ENCODE measurements around the gene CELA2B. TPM values are rescaled to one million over a fixed set of nuclear protein-coding genes. Genes with fewer than 3 reads are reported as not detected.
"Not testable (repeated sequence)": the region's sequence is repeated elsewhere in the genome, so short reads cannot be mapped to it uniquely, and the experiment has no call there.

CELA2B gene
- total and polyA plus RNA-seq, 3 donors from 2014 or later = 2.7 to 3.7 (median 3.3) TPM

DNA sequence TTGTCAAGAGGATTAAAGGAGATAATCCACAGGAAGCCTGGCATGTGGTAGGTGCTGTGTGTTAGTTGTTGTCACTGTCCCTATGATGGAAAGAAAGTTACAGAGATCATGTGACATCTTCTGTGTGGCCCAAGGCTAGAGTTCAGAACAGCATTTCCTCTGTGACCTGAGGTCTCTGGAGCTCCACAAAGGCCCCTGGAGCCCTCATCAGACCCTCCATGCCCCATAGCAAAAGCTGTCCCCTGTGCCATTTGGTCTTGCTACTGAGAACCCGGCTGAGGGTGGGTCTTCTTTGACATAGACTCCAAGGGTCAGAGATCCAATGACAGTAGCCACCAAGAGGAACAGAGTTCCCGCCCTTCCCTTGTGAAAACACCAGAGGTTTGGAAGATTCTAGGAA lies 8.1 kb downstream of the CELA2B start:
- no peak overlapping the region for H3K4me3 ChIP-seq
- no peaks in the 10 kb centered on the region for H3K36me3 ChIP-seq (ENCODE audit: low read depth, missing control alignments)
- no peak for TF ChIP-seq POLR2A (IDR thresholded peaks at IDR 0.05)
- TF ChIP-seq, protein P1, sequence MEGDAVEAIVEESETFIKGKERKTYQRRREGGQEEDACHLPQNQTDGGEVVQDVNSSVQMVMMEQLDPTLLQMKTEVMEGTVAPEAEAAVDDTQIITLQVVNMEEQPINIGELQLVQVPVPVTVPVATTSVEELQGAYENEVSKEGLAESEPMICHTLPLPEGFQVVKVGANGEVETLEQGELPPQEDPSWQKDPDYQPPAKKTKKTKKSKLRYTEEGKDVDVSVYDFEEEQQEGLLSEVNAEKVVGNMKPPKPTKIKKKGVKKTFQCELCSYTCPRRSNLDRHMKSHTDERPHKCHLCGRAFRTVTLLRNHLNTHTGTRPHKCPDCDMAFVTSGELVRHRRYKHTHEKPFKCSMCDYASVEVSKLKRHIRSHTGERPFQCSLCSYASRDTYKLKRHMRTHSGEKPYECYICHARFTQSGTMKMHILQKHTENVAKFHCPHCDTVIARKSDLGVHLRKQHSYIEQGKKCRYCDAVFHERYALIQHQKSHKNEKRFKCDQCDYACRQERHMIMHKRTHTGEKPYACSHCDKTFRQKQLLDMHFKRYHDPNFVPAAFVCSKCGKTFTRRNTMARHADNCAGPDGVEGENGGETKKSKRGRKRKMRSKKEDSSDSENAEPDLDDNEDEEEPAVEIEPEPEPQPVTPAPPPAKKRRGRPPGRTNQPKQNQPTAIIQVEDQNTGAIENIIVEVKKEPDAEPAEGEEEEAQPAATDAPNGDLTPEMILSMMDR (IDR thresholded peaks at IDR 0.05) = no peak
- no peaks in the 10 kb centered on the region for H3K9me3 ChIP-seq
- no peak for DNase-seq
- intact Hi-C loops (cut with DNase I; ENCODE audit: low total_unique reads) = no loop called here
- 91 to 95% methylated on average over 2 of the region's 2 CpGs for WGBS, 2 donors
- H3K27me3 ChIP-seq = no peaks in the 10 kb centered on the region
- H3K4me1 ChIP-seq = no peaks in the 10 kb centered on the region
- H3K27ac ChIP-seq = no peak overlapping the region

DNA sequence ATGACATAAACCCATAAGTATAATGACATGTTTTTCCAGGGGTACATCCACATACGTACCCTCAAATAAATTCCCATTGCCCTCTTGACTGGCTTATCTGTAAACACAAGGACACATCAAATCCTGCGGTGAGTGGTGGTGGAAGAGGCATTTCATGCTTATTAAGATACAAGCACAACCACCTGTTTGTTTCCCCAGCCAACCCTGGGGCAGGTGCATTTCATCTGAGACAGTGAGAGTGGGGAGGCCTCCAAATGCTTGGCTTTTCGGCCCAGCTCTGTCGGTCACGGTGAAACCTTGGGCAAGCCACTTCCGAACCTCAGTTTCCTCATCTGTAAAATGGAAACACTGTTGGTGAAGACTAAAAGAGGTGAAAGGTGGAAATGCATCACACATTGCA lies 8.5 kb downstream of the CELA2B start:
- H3K27ac ChIP-seq; H3K9me3 ChIP-seq; H3K4me3 ChIP-seq; intact Hi-C loops (cut with DNase I; ENCODE audit: low total_unique reads); H3K4me1 ChIP-seq; H3K27me3 ChIP-seq; H3K36me3 ChIP-seq (ENCODE audit: low read depth, missing control alignments); DNase-seq: not testable (repeated sequence)
- WGBS, 2 donors = 87 to 97% methylated on average over 6 of the region's 6 CpGs

DNA sequence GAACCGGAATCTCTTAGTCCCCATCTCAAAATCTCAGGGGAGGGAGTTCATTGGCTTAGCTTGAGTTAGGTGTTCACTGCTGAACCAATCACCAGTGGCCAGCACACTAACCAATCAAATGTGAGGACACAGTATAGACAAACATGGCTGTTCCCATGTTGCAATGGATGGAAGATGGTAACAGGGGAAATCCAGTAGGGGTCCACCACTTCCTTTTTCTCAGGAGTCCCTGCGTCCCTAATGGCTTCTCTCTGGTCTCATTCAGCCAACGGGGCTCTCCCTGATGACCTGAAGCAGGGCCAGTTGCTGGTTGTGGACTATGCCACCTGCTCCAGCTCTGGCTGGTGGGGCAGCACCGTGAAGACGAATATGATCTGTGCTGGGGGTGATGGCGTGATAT lies 9.7 kb downstream of the CELA2B start:
- H3K4me3 ChIP-seq = no peak overlapping the region
- 88 to 93% methylated on average over 3 to 6 of the region's 6 CpGs for WGBS, 2 donors
- no peaks in the 10 kb centered on the region for H3K27me3 ChIP-seq
- no peaks in the 10 kb centered on the region for H3K9me3 ChIP-seq
- intact Hi-C loops (cut with DNase I; ENCODE audit: low total_unique reads) = no loop called here
- no peaks in the 10 kb centered on the region for H3K36me3 ChIP-seq (ENCODE audit: low read depth, missing control alignments)
- no peak overlapping the region for H3K27ac ChIP-seq
- TF ChIP-seq POLR2A (IDR thresholded peaks at IDR 0.05) = no peak
- TF ChIP-seq, protein P1 (IDR thresholded peaks at IDR 0.05) = no peak
- DNase-seq = no peak
- no peaks in the 10 kb centered on the region for H3K4me1 ChIP-seq

DNA sequence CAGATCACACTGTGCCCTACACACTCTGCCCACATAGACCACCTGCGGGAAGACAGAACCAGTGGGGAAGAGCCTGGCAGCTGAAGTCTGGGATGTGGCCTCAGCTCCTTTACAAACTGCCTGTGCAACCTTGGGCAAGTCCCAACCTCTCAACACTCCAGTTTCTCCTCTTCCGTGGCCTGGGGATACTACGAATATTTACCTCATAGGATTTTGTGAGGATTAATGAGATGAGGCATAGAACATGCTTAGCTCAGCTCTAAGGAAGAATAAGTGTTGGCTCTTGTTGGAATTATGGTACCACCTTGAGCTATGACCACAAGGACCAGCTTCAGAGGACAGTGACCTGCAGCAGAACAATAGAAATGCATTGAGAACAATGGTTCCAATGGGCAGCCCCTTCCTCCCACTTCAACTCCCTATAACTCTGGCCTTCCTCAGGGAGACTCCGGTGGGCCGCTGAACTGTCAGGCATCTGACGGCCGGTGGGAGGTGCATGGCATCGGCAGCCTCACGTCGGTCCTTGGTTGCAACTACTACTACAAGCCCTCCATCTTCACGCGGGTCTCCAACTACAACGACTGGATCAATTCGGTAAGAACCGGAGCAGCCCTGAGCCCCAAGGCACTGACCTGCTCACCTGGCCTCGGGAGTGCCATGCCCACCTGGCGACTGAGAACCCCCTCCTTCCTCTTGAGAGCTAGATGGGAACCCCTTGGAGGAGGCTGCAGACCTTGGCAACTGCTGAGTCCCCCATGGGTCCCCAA lies 11.1 kb downstream of the CELA2B start:
- H3K36me3 ChIP-seq (ENCODE audit: low read depth, missing control alignments); H3K4me3 ChIP-seq; H3K9me3 ChIP-seq; DNase-seq; H3K4me1 ChIP-seq; H3K27ac ChIP-seq; H3K27me3 ChIP-seq; intact Hi-C loops (cut with DNase I; ENCODE audit: low total_unique reads): not testable (repeated sequence)
- 95 to 98% methylated on average over 17 of the region's 17 CpGs for WGBS, 2 donors

GRCh38 chr1:15488371-15488770 lies 12.5 kb downstream of the CELA2B start:
- Histone ChIP-seq H3K9me3 (no peaks in the 10 kb centered on the region), H3K27ac (no peak overlapping the region), H3K36me3 (ENCODE audit: low read depth, missing control alignments) (no peaks in the 10 kb centered on the region), H3K4me1 (no peaks in the 10 kb centered on the region), H3K27me3 (no peaks in the 10 kb centered on the region), H3K4me3 (no peak overlapping the region)
- no peak for TF ChIP-seq POLR2A (IDR thresholded peaks at IDR 0.05)
- TF ChIP-seq, protein P1 (IDR thresholded peaks at IDR 0.05) = no peak
- intact Hi-C loops (cut with DNase I; ENCODE audit: low total_unique reads) = no loop called here
- DNase-seq = no peak
- 93 to 95% methylated on average over 3 of the region's 3 CpGs for WGBS, 2 donors
